ENCODE measurements around the gene TEX13D.

DNA sequence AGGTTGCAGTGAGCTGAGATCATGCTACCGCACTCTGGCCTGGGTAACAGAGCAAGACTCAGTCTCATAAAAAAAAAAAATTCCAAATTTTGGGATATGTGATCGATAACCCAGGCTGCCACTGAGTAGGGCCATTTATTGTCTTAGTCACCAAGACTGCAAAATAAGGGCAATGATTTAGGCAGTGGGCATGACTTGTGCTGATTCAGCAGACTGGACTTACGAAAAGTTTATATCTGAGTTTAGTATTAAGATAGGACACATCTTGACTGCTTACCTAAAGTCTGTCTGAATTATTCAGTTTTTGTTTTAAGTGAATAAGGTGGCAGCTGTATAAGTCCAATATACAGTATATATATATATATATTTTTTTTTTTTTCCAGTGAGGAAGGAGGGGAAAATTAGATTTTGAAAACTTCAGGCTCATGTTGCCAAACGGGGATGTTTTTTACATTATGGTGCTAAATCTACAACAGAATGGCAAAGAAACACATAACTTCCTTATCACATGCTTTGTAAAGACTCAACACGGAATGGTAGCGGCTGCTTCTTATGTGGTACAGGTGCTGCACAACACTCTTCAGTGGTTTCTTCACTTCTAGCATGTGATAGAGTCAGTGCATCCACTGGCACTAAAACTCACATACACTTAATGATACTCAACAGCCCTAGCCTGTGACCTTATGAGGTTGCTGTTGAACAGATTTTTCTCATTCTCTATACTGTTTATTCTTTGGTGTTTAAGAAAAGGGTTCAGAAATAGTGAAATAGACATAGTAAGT lies 6.5 kb downstream of the TEX13D start:
- no peak for TF ChIP-seq CTCF (conservative IDR thresholded peaks at IDR 0.05; ENCODE audit: low read depth, low read length)
- TF ChIP-seq EZH2 (IDR thresholded peaks at IDR 0.05; ENCODE audit: low read length, unreplicated experiment) = no peak
- TF ChIP-seq EZH2phosphoT487 (IDR thresholded peaks at IDR 0.05; ENCODE audit: borderline replicate concordance, low read length) = no peak

Data from PC-3 (cell line).